PFSK-1 (cell line): ENCODE results near the gene DCC.

Experiments
- FOXP2 ChIP-seq: optimal IDR thresholded peaks from 2 replicates; pipeline ENCODE3; 2011; ENCODE audit warnings: borderline replicate concordance, control low read depth, inconsistent platforms; ENCODE audit not compliant: insufficient read depth; ENCODE audit errors: extremely low read length, extremely low read depth
- POLR2AphosphoS5 ChIP-seq: IDR thresholded peaks from 2 replicates; pipeline ENCODE4 v1.6.1; 2012; ENCODE audit warnings: low read depth, mild to moderate bottlenecking, control low read depth, low read length, moderate library complexity
- REST ChIP-seq, 2 experiments: IDR thresholded peaks; 2 replicates each; pipeline versions ENCODE4 v1.6.1 to v1.8.0; 2011 to 2012; ENCODE audit warnings: low read depth in 2 of 2, low read length in 2 of 2, control low read depth in 1 of 2, inconsistent platforms in 1 of 2, mild to moderate bottlenecking in 1 of 2, moderate library complexity in 1 of 2; ENCODE audit not compliant: insufficient read depth in 1 of 2
- SIN3A ChIP-seq: IDR thresholded peaks from 2 replicates; pipeline ENCODE4 v1.6.1; 2012; ENCODE audit warnings: mild to moderate bottlenecking, low read length, moderate library complexity, borderline replicate concordance; ENCODE audit not compliant: insufficient read depth
- TAF1 ChIP-seq: IDR thresholded peaks from 2 replicates; pipeline ENCODE4 v1.6.1; 2012; ENCODE audit warnings: low read length, control low read depth, borderline replicate concordance; ENCODE audit not compliant: insufficient read depth

GRCh38 chr18:53411511-53411910 is 1071.5 kb downstream of the DCC start:
- TF ChIP-seq POLR2AphosphoS5 (no peak), TAF1 (no peak), REST (IDR thresholded peaks at IDR 0.05; ENCODE audit: insufficient read depth in 1 of 2, low read depth in 2 of 2, low read length in 2 of 2) (no peak), SIN3A (no peak), FOXP2 (no peak)
